Panc1 (cell line): Measurements from ENCODE around the gene EMP2. TPM values are rescaled to one million over a fixed set of nuclear protein-coding genes. Genes with fewer than 3 reads are reported as not detected.

ENCODE experiments used
- ATAC-seq: fragments of 200-7000 bp; cut with Tn5 transposase; 2 replicates; pipeline ENCODE4 v1.9.1; 2020; ENCODE audit warnings: mild to moderate bottlenecking, moderate library complexity
- BruUV-seq: library from RNA; stranded (reverse); fragments of 400-500 nt; replicated peaks from 2 replicates; lab custom pipeline; 2021; lab: Mats Ljungman, UMichigan
- CTCF ChIA-PET: fragments of 300-600 bp; sonication (Branson Sonifier 250); formaldehyde crosslinking; loops from one replicate; lab custom pipeline; 2022; ENCODE audit warnings: antibody characterized with exemption; lab: Charles Lee
- POLR2A ChIA-PET: fragments of 300-600 bp; sonication (Branson Sonifier 250); formaldehyde crosslinking; loops from one replicate; lab custom pipeline; 2022; ENCODE audit warnings: antibody characterized with exemption; lab: Charles Lee
- DNase-seq: peaks from one replicate; pipeline ENCODE4 v3.0.0-alpha.2; 2010; ENCODE audit warnings: low read depth, low spot score
- H3K27ac ChIP-seq: 2 replicates; pipeline ENCODE4 v1.5.1; 2011; ENCODE audit warnings: mild to moderate bottlenecking, low read length, inconsistent platforms
- H3K27me3 ChIP-seq: fragments of 200-500 bp; sonication (Bioruptor generic); 2 replicates; pipeline ENCODE4 v1.6.0; 2014; ENCODE audit warnings: low read length, inconsistent platforms; ENCODE audit not compliant: control insufficient read depth, insufficient read depth
- H3K36me3 ChIP-seq: fragments of 200-500 bp; sonication (Bioruptor generic); 2 replicates; pipeline ENCODE4 v1.5.1; 2014; ENCODE audit warnings: inconsistent platforms, mild to moderate bottlenecking, low read length, moderate library complexity; ENCODE audit not compliant: control insufficient read depth, insufficient read depth
- H3K4me1 ChIP-seq: 2 replicates; pipeline ENCODE4 v1.5.1; 2011; ENCODE audit warnings: inconsistent platforms, mild to moderate bottlenecking, low read length, moderate library complexity; ENCODE audit not compliant: control insufficient read depth, insufficient read depth
- H3K4me3 ChIP-seq, 2 experiments: 2 replicates each; pipeline ENCODE4 v1.5.1; 2011 to 2012; ENCODE audit warnings: low read depth in 2 of 2, low read length in 2 of 2, mild to moderate bottlenecking in 2 of 2, inconsistent platforms in 1 of 2, moderate library complexity in 1 of 2
- H3K9me3 ChIP-seq: fragments of 200-500 bp; sonication (Bioruptor generic); 2 replicates; pipeline ENCODE4 v1.5.1; 2014; ENCODE audit warnings: low read depth, mild to moderate bottlenecking, inconsistent platforms, low read length, moderate library complexity; ENCODE audit not compliant: control insufficient read depth, insufficient read depth
- CTCF ChIP-seq: fragments of 450-650 bp; IDR thresholded peaks from 2 replicates; pipeline ENCODE4 v1.5.1; 2017; ENCODE audit warnings: mild to moderate bottlenecking
- POLR2AphosphoS5 ChIP-seq: IDR thresholded peaks from 2 replicates; pipeline ENCODE4 v1.6.1; 2012; ENCODE audit warnings: mild to moderate bottlenecking, low read depth, low read length, moderate library complexity
- REST ChIP-seq, 2 experiments: IDR thresholded peaks; 2 replicates each; pipeline ENCODE4 v1.6.1; 2011 to 2012; ENCODE audit warnings: low read depth in 2 of 2, control low read depth in 1 of 2, low read length in 1 of 2, mild to moderate bottlenecking in 1 of 2, moderate library complexity in 1 of 2; ENCODE audit not compliant: insufficient read depth in 1 of 2
- SIN3A ChIP-seq: IDR thresholded peaks from 2 replicates; pipeline ENCODE4 v1.6.1; 2012; ENCODE audit warnings: low read depth, mild to moderate bottlenecking, low read length, moderate library complexity, borderline replicate concordance; ENCODE audit not compliant: insufficient read depth
- TCF7L2 ChIP-seq: IDR thresholded peaks from 2 replicates; pipeline ENCODE4 v1.6.1; 2011; ENCODE audit warnings: mild to moderate bottlenecking, low read depth, low read length, inconsistent platforms
- in situ Hi-C: cut with HindIII; loops from 2 replicates; pipeline ENCODE4 v1.10.0; 2016; ENCODE audit warnings: low sequenced_read_pairs, low pct_unique_long_range_greater_than_20kb
- intact Hi-C: fragments of 100-400 bp; cut with micrococcal nuclease; formaldehyde crosslinking; loops from one replicate; pipeline ENCODE4 v1.10.0; 2022; ENCODE audit not compliant: unreplicated experiment
- total RNA-seq: library from RNA; stranded (reverse); gene quantifications from one replicate; pipeline ENCODE4 v1.2.1, GENCODE V29; 2021; ENCODE audit not compliant: unreplicated experiment

EMP2 gene
- total RNA-seq, 1 experiment from 2014 or later = 13.8 TPM

- in situ Hi-C loops (no loop called here), intact Hi-C loops (loop anchor here (10.0 kb wide), 2 partner anchors 59 to 389 kb away; partner anchors contain the start of gene EMP2)
- DNase-seq = no peak
- ChIA-PET POLR2A (interaction anchor here (0.6 to 0.7 kb wide), 2 partner anchors 76 to 78 kb away, joined by 5 to 8 read pairs; no protein-coding TSS in a partner anchor), CTCF (interaction anchor here (0.6 kb wide), 1 partner anchor 97 kb away, joined by 4 read pairs; no protein-coding TSS in a partner anchor)
- Histone ChIP-seq H3K4me3 (no peak overlapping the region), H3K4me1 (no peaks in the 10 kb centered on the region), H3K27ac (no peak overlapping the region), H3K9me3 (no peaks in the 10 kb centered on the region), H3K36me3 (no peaks in the 10 kb centered on the region), H3K27me3 (no peaks in the 10 kb centered on the region)
- no peak for ATAC-seq
- BruUV-seq = no TSS peak
- peak; percentile 76 for TF ChIP-seq TCF7L2
- no peak for TF ChIP-seq CTCF
Measured at GRCh38 chr16:10525214-10525825, 55.1 kb downstream of the EMP2 start.

- ATAC-seq (no peak), DNase-seq (no peak)
- intact Hi-C loops (loop anchor here (10.0 kb wide), 2 partner anchors 62 to 392 kb away; partner anchors contain the start of gene EMP2), in situ Hi-C loops (no loop called here)
- Histone ChIP-seq H3K9me3 (no peaks in the 10 kb centered on the region), H3K4me3 (no peak overlapping the region), H3K36me3 (no peaks in the 10 kb centered on the region), H3K27ac (no peak overlapping the region), H3K4me1 (no peaks in the 10 kb centered on the region), H3K27me3 (no peaks in the 10 kb centered on the region)
- BruUV-seq = no TSS peak
- POLR2A ChIA-PET = no interaction called here
- TF ChIP-seq SIN3A (no peak), POLR2AphosphoS5 (no peak), REST (IDR thresholded peaks at IDR 0.05; ENCODE audit: insufficient read depth in 1 of 2, low read depth in 2 of 2, low read length in 1 of 2) (no peak), TCF7L2 (no peak), CTCF (no peak)
- CTCF ChIA-PET = interaction anchor here (0.5 to 1.1 kb wide), 4 partner anchors 213 to 1220 kb away, joined by 3 to 11 read pairs (median 5); no protein-coding TSS in a partner anchor
Measured at GRCh38 chr16:10522966-10523365, 57.4 kb downstream of the EMP2 start.
